Effector memory CD4-positive, alpha-beta T cell (primary cell): ENCODE data around the gene DOC2B.

ENCODE experiments used
- DNase-seq, 3 donors: peaks; one replicate each; pipeline ENCODE4 v3.0.0-alpha.2; 2020
- H3K27ac ChIP-seq: 2 replicates; pipeline ENCODE4 v1.7.0; 2013; ENCODE audit warnings: mild to moderate bottlenecking, low read length, moderate library complexity; ENCODE audit not compliant: insufficient read depth, poor library complexity, severe bottlenecking
- H3K27me3 ChIP-seq: replicated peaks from 2 replicates; pipeline ENCODE4 v1.7.0; 2013; ENCODE audit warnings: mild to moderate bottlenecking, low read length; ENCODE audit not compliant: insufficient read depth, control insufficient read depth, poor library complexity, severe bottlenecking
- H3K36me3 ChIP-seq: 2 replicates; pipeline ENCODE4 v1.7.0; 2013; ENCODE audit warnings: mild to moderate bottlenecking, low read length, moderate library complexity; ENCODE audit not compliant: control insufficient read depth, insufficient read depth
- H3K4me1 ChIP-seq: 2 replicates; pipeline ENCODE4 v1.7.0; 2013; ENCODE audit warnings: low read length, mild to moderate bottlenecking; ENCODE audit not compliant: control insufficient read depth, insufficient read depth, poor library complexity, severe bottlenecking
- H3K4me3 ChIP-seq: 2 replicates; pipeline ENCODE4 v1.7.0; 2013; ENCODE audit warnings: low read length, low read depth, mild to moderate bottlenecking; ENCODE audit not compliant: insufficient read depth, poor library complexity, severe bottlenecking
- H3K9me3 ChIP-seq: 2 replicates; pipeline ENCODE4 v1.7.0; 2013; ENCODE audit warnings: mild to moderate bottlenecking, low read length, moderate library complexity; ENCODE audit not compliant: control insufficient read depth

The DOC2B gene

DNA sequence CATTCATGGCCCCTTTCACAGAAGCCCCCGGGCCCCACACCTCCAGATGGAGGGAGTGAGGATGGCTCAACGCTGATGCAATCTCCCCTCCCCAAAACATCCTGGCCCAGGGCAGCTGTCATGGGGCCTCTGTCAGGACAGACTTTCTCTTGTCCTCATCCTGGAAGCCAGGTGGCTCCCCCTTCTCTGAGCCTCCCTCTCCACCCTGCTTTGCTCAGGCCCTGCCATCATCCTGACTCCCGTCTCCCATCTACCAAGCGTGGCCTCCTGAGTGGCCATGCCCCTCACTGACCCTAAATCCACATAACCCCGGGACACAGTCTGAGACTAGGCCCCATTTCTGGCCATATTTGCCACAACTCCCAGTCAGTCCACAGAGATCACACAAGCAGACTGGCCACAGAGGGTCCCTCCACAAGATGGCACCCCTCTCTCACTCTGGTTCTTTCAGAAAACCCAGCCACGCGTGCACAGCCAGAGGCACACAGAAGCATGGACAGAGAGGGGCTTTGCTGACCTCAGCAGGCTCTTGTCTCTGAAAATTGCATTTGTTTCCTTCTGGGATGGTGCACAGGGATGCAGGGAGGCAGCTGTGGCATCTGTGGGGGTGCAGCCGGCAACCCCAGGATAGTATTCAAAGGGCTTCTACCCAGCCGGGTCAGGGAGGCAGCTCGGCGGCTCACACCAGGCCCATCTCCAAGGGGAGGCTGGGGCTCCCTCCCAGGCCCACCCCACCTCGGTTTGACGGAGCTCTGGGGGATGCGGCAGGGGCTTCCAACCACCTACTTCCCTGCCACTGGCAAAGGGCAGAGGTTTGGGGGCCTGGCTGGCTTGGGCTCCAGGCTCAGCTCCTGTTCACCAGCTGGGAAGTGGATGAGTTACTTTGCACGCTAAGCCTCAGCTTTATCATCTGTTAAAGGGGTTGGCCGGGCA is 16.9 kb downstream of the DOC2B start:
- Histone ChIP-seq H3K27ac (no peak overlapping the region), H3K4me1 (no peaks in the 10 kb centered on the region), H3K9me3 (no peaks in the 10 kb centered on the region), H3K4me3 (no peak overlapping the region), H3K27me3 (no peaks in the 10 kb centered on the region), H3K36me3 (no peaks in the 10 kb centered on the region)
- DNase-seq, result no peak

DNA sequence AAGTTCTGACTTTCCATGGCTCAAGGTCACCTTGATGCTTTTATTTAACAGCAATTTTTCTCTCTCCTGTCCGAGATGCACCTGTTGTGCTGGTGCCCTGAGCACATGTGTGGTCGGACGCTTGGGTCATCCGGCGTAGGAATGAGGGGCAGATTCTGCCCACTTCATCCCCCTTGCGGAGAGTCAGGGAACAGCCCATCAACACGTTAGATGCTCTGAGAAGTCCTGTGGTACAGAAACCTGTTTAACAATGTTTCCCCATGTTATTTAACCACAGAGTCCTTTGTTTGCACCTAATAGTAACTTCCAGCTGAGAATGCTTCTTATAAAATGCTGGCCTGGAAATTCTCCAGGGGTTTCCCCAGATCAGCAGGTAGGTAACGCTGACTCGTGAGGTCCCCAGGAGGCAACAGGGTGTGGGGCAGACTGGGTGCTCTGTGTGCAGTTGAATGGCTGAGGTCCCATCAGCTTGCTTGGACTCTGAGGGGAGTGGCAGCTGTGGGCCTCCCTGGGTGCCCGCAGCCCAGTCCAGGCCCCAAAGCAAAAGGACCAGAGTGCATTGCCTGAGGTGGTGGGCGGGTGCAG is 17.8 kb downstream of the DOC2B start:
- Histone ChIP-seq H3K27me3 (no peaks in the 10 kb centered on the region), H3K9me3 (no peaks in the 10 kb centered on the region)

DNA sequence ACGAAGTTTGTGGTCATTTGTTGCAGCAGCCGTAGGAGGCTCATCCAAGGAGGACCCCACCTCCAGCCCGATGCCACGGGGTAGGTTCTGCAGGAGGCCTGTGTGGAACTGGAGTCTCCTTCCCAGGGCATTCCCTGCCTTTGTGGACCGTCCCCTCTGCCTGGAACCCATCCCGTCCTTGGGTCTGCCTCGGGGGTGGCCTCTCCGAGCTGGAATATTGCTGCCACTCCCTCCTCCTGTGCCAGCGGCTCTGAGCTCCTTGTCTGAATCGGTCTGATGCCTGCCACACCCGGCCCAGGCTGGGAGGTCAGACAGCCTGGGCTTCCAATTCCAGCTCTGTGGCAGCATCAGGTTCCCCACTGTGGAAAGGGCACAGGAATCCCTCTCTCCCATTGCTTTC is 18.8 kb downstream of the DOC2B start:
- no peaks in the 10 kb centered on the region for H3K9me3 ChIP-seq
- DNase-seq, result no peak
- H3K27me3 ChIP-seq, result no peaks in the 10 kb centered on the region
- no peak overlapping the region for H3K4me3 ChIP-seq
- H3K27ac ChIP-seq, result no peak overlapping the region
- H3K36me3 ChIP-seq, result no peaks in the 10 kb centered on the region
- H3K4me1 ChIP-seq, result no peaks in the 10 kb centered on the region

More for the DNA sequence above, 17.8 kb downstream of the DOC2B start:
- Histone ChIP-seq H3K36me3 (no peaks in the 10 kb centered on the region), H3K4me1 (no peaks in the 10 kb centered on the region), H3K4me3 (no peak overlapping the region), H3K27ac (no peak overlapping the region)
- no peak for DNase-seq

DNA sequence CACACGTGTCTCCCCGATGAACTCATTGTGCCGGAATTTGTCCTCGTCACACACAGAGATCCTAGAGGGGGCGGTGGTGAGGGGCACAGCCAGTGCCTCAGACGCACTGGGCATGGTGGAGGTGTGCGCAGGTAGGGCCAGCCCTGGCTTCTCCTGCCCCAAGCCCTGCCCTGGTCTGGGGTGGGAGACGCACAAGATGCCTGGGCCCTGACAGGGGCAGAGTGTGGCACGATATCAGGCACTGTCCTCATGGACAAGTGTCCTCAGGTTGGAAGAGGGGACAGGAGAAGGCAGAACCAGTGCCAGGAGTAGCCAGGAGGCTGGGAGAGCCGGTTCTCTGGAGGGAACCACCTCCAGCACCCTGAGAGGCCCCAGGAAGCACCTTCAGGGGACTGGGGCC is 20.0 kb downstream of the DOC2B start:
- H3K27me3 ChIP-seq, result no peaks in the 10 kb centered on the region

DNA sequence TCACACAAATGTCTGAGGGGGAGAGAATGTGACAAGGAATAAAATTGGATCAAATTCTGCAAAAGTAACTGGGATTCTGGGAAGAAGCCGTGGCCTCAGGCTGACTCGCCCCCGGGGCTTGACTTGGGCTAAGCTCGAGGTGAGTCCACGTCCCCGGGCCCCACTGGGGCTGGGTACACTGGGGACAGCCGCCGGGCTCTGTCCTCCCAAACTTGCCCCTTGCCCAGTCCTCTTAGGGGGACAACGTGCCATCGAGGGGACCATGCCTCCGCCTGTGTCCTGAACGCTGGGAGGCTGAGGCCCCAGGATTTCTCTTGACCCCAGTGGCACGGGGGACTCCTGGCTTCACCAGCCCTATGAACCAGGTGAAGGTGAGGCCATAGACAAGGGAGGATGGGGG is 21.1 kb downstream of the DOC2B start:
- no peaks in the 10 kb centered on the region for H3K4me1 ChIP-seq
- no peak for DNase-seq
- no peaks in the 10 kb centered on the region for H3K27me3 ChIP-seq
- no peak overlapping the region for H3K4me3 ChIP-seq
- H3K36me3 ChIP-seq, result no peaks in the 10 kb centered on the region
- H3K9me3 ChIP-seq, result no peaks in the 10 kb centered on the region
- no peak overlapping the region for H3K27ac ChIP-seq

More for the DNA sequence above, 20.0 kb downstream of the DOC2B start:
- Histone ChIP-seq H3K27ac (no peak overlapping the region), H3K4me1 (no peaks in the 10 kb centered on the region), H3K36me3 (no peaks in the 10 kb centered on the region), H3K9me3 (no peaks in the 10 kb centered on the region), H3K4me3 (no peak overlapping the region)
- DNase-seq, result no peak

DNA sequence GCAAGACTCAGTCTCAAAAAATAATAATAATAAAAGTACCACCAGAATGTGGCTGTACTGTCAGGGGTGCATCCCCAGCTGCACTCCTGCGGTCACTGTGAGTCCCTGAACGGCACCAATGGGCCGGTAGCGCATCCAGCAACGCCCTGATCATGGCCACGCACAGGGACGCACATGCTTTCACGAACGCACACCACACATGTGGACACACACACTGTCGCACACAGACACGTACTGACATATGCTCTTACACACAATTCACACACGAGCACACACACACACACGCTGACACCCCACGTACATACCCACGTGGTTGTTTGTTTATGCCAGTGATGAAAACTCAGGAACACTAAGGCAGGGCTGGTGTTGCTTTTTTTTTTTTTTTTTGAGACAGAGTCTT is 21.8 kb downstream of the DOC2B start:
- no peak overlapping the region for H3K4me3 ChIP-seq
- H3K4me1 ChIP-seq, result no peaks in the 10 kb centered on the region
- no peaks in the 10 kb centered on the region for H3K9me3 ChIP-seq
- H3K27me3 ChIP-seq, result no peaks in the 10 kb centered on the region
- no peak overlapping the region for H3K27ac ChIP-seq
- DNase-seq, result no peak
- H3K36me3 ChIP-seq, result no peaks in the 10 kb centered on the region

DNA sequence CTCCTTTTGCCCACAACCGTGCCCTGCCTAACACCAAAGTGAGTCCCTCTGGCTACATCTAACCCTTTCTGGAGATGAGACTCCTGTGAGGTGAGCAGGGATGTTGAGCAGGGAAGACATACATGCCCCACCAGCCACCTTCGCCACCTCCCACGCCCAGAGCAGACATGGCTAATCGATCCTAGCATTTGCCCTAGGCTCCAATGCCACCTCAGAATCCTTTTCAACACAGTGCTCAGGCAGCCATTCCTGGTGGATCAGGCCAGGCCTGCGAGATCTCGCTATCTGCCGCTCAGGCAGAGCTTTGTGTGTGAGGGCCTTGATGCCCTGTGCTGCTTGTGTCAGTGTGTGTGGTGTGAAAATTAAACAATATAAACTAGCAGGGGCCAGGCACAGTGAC is 23.1 kb downstream of the DOC2B start:
- no peak for DNase-seq
- no peaks in the 10 kb centered on the region for H3K9me3 ChIP-seq
- H3K4me3 ChIP-seq, result no peak overlapping the region
- no peaks in the 10 kb centered on the region for H3K27me3 ChIP-seq
- H3K27ac ChIP-seq, result no peak overlapping the region
- no peaks in the 10 kb centered on the region for H3K36me3 ChIP-seq
- no peaks in the 10 kb centered on the region for H3K4me1 ChIP-seq

DNA sequence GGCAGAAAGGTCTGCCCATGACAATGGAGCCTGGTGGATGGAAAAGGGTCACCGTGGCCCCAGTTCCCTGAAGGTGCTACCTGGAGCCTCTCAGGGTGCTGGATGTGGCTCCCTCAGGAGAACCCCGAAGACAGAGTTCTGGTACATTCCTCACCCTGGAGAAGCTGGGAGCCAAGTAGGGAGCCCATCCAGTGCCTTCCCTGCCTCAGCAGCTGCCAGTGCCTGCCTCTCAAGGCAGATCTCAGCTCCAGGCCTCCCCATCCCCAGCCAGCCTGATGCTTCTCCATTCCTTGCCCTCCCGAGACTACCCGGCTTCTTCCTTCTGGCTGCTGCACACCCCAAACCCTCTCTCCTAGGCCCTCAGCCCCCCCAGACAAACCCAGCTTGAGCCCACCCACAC is 23.5 kb downstream of the DOC2B start:
- Histone ChIP-seq H3K9me3 (no peaks in the 10 kb centered on the region), H3K4me1 (no peaks in the 10 kb centered on the region), H3K27me3 (no peaks in the 10 kb centered on the region), H3K36me3 (no peaks in the 10 kb centered on the region), H3K27ac (no peak overlapping the region), H3K4me3 (no peak overlapping the region)
- DNase-seq, result no peak

DNA sequence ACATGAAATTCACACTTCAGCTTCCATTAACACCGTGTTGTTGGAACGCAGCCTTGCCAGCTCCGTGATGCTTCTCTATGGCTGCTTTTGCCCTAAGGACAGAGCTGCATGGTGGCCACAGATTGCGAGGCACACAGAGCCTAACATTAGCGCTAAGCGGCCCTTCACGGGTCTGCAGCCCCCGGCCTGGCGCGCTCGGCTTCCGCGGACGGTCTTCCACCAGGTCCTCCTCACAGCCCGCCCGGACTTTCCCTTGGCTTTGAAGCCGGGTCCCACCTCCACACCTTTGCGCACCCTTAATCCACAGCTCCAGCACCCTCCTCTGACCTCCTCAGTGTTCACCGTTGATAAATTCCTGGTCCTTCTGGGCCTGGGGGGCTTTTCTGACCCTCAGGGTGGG is 24.5 kb downstream of the DOC2B start:
- H3K4me1 ChIP-seq, result no peaks in the 10 kb centered on the region
- H3K9me3 ChIP-seq, result no peaks in the 10 kb centered on the region
- no peak overlapping the region for H3K4me3 ChIP-seq
- H3K27me3 ChIP-seq, result no peaks in the 10 kb centered on the region
- no peak overlapping the region for H3K27ac ChIP-seq
- no peaks in the 10 kb centered on the region for H3K36me3 ChIP-seq
- DNase-seq, result no peak

DNA sequence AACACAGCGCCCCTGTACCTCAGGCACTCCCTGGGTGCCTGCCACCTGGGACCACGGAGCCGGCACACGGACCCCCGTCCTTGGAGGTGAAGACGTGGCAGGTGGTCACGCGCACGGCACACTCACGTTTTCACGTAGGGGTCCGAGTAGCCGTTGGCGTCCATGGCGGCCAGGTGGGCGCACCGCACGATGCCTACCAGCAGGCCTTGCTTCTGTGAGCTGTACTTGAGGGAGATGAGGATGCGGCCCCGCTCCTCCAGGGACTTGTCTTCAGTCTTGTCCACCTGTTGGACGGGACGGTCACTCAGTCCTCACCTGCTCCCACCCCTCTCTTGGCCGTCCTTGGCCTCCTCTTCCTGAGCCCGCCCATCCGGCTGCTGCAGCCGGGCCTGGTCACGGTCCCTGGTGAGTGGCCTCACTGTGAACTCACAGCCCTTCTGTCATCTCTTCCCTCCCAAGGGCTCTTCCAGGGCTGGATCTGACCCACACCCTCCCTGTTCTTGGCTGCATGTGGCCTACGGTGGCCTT is 25.3 kb downstream of the DOC2B start:
- no peak for DNase-seq
- no peaks in the 10 kb centered on the region for H3K9me3 ChIP-seq
- H3K36me3 ChIP-seq, result no peaks in the 10 kb centered on the region
- no peak overlapping the region for H3K4me3 ChIP-seq
- H3K27me3 ChIP-seq, result no peaks in the 10 kb centered on the region
- H3K27ac ChIP-seq, result no peak overlapping the region
- no peaks in the 10 kb centered on the region for H3K4me1 ChIP-seq
